H1 (cell line): ENCODE data around the gene VWF. TPM values are rescaled to one million over a fixed set of nuclear protein-coding genes. Genes with fewer than 3 reads are reported as not detected.

ENCODE experiments used
- CTCF ChIA-PET: fragments of 300-600 bp; sonication (Branson Sonifier 250); formaldehyde crosslinking; loops from one replicate; lab custom pipeline; 2021; ENCODE audit not compliant: partially characterized antibody; lab: Charles Lee
- POLR2A ChIA-PET: fragments of 300-600 bp; sonication (Branson Sonifier 250); formaldehyde crosslinking; loops from one replicate; lab custom pipeline; 2021; ENCODE audit warnings: inconsistent platforms; ENCODE audit not compliant: partially characterized antibody; lab: Charles Lee
- DNase-seq, 2 experiments: peaks; one replicate each; pipeline versions ENCODE4 v3.0.0 to v3.0.0-alpha.2; 2010 to 2022; ENCODE audit warnings: low spot score in 2 of 2, low read depth in 1 of 2, mixed read lengths in 1 of 2
- FAIRE-seq: peaks from 2 replicates; lab custom pipeline; 2011; peaks lifted over from hg19 to GRCh38; lab: Jason Lieb, UNC
- H2AFZ ChIP-seq: 2 replicates; pipeline ENCODE4 v1.8.1; 2012; ENCODE audit warnings: low read length, inconsistent platforms
- H2AK5ac ChIP-seq: 2 replicates; pipeline ENCODE4 v1.6.1; 2013; ENCODE audit warnings: low read depth, low read length
- H2BK120ac ChIP-seq: replicated peaks from 2 replicates; pipeline ENCODE3; 2013; ENCODE audit warnings: low read depth, low read length, inconsistent platforms
- H2BK12ac ChIP-seq: 2 replicates; pipeline ENCODE4 v1.6.1; 2013; ENCODE audit warnings: low read depth, low read length
- H2BK15ac ChIP-seq: 2 replicates; pipeline ENCODE4 v1.6.1; 2013; ENCODE audit warnings: low read length
- H2BK20ac ChIP-seq: 2 replicates; pipeline ENCODE4 v1.6.1; 2013; ENCODE audit warnings: low read length
- H2BK5ac ChIP-seq: 2 replicates; pipeline ENCODE4 v1.6.1; 2013; ENCODE audit warnings: low read depth, low read length
- H3K14ac ChIP-seq: 2 replicates; pipeline ENCODE4 v1.6.1; 2013; ENCODE audit warnings: inconsistent platforms; ENCODE audit not compliant: insufficient read length
- H3K18ac ChIP-seq: 2 replicates; pipeline ENCODE4 v1.6.1; 2013; ENCODE audit warnings: low read length; ENCODE audit errors: extremely low read depth
- H3K23ac ChIP-seq: 2 replicates; pipeline ENCODE4 v1.6.1; 2013; ENCODE audit warnings: inconsistent platforms; ENCODE audit not compliant: insufficient read length
- H3K23me2 ChIP-seq: 2 replicates; pipeline ENCODE4 v1.6.1; 2013; ENCODE audit warnings: low read depth, low read length
- H3K27ac ChIP-seq: 2 replicates; pipeline ENCODE4 v1.6.1; 2011; ENCODE audit warnings: low read depth, low read length, inconsistent platforms
- H3K27me3 ChIP-seq, 4 experiments: replicated peaks in 1 of 4; 1 replicate in 1 of 4; 2 replicates in 3 of 4; pipeline versions ENCODE4 v1.6.1 to v1.8.1; 2011 to 2013; ENCODE audit warnings: low read length in 3 of 4, mild to moderate bottlenecking in 3 of 4, inconsistent platforms in 2 of 4, mixed read lengths in 2 of 4, moderate library complexity in 1 of 4; ENCODE audit not compliant: control insufficient read depth in 3 of 4, insufficient read depth in 3 of 4; ENCODE audit errors: extremely low read depth in 1 of 4
- H3K36me3 ChIP-seq, 4 experiments: 2 replicates each; pipeline versions ENCODE4 v1.6.1 to v1.8.1; 2011 to 2013; ENCODE audit warnings: mild to moderate bottlenecking in 4 of 4, low read length in 3 of 4, moderate library complexity in 2 of 4, control low read depth in 1 of 4, inconsistent platforms in 1 of 4; ENCODE audit not compliant: insufficient read depth in 4 of 4, control insufficient read depth in 2 of 4
- H3K4ac ChIP-seq: replicated peaks from 2 replicates; pipeline ENCODE3; 2013; ENCODE audit warnings: low read length, low read depth, mixed read lengths, inconsistent platforms; ENCODE audit not compliant: insufficient read length
- H3K4me1 ChIP-seq, 4 experiments: replicated peaks in 1 of 4; 1 replicate in 1 of 4; 2 replicates in 3 of 4; pipeline versions ENCODE4 v1.6.1 to v1.8.1; 2011 to 2013; ENCODE audit warnings: low read length in 3 of 4, inconsistent platforms in 2 of 4, mixed read lengths in 1 of 4; ENCODE audit not compliant: insufficient read depth in 4 of 4, control insufficient read depth in 3 of 4
- H3K4me2 ChIP-seq, 2 experiments: 2 replicates each; pipeline versions ENCODE4 v1.6.1 to v1.8.1; 2011 to 2013; ENCODE audit warnings: low read depth in 2 of 2, low read length in 2 of 2, control low read depth in 1 of 2, inconsistent platforms in 1 of 2, mild to moderate bottlenecking in 1 of 2; ENCODE audit not compliant: insufficient read depth in 1 of 2
- H3K4me3 ChIP-seq, 4 experiments: fragments of 200-600, 300-600 bp in 1 of 4; sonication (generic), shearing (Covaris generic), sonication (Bioruptor Twin) in 1 of 4; 2 replicates each; pipeline versions ENCODE4 v1.5.1 to v1.8.1; 2011 to 2016; ENCODE audit warnings: low read length in 4 of 4, low read depth in 3 of 4, control low read depth in 2 of 4, inconsistent platforms in 2 of 4, mild to moderate bottlenecking in 2 of 4, mixed read lengths in 1 of 4, moderate library complexity in 1 of 4; ENCODE audit not compliant: insufficient read depth in 2 of 4; ENCODE audit errors: extremely low read depth in 1 of 4
- H3K56ac ChIP-seq: replicated peaks from 2 replicates; pipeline ENCODE3; 2013; ENCODE audit warnings: low read depth, mild to moderate bottlenecking, mixed read lengths, low read length, inconsistent platforms; ENCODE audit not compliant: insufficient read length
- H3K79me1 ChIP-seq: 2 replicates; pipeline ENCODE4 v1.6.1; 2013; ENCODE audit warnings: low read depth, low read length, control low read depth
- H3K79me2 ChIP-seq, 2 experiments: 2 replicates each; pipeline versions ENCODE4 v1.6.1 to v1.8.1; 2012 to 2013; ENCODE audit warnings: low read length in 2 of 2, mild to moderate bottlenecking in 2 of 2, inconsistent platforms in 1 of 2; ENCODE audit not compliant: insufficient read depth in 2 of 2, control insufficient read depth in 1 of 2
- H3K9ac ChIP-seq, 4 experiments: replicated peaks in 1 of 4; 1 replicate in 1 of 4; 2 replicates in 3 of 4; pipeline versions ENCODE4 v1.6.1 to v1.8.1; 2011 to 2013; ENCODE audit warnings: low read depth in 3 of 4, low read length in 3 of 4, control low read depth in 2 of 4, mild to moderate bottlenecking in 2 of 4, moderate library complexity in 2 of 4, inconsistent platforms in 1 of 4; ENCODE audit errors: extremely low read depth in 1 of 4
- H3K9me3 ChIP-seq, 2 experiments: 2 replicates each; pipeline versions ENCODE4 v1.6.1 to v1.8.1; 2012 to 2013; ENCODE audit warnings: mild to moderate bottlenecking in 2 of 2, moderate library complexity in 2 of 2, control low read depth in 1 of 2, inconsistent platforms in 1 of 2, low read depth in 1 of 2, low read length in 1 of 2, mixed read lengths in 1 of 2; ENCODE audit not compliant: insufficient read depth in 2 of 2
- H4K20me1 ChIP-seq, 2 experiments: replicated peaks in 1 of 2; 2 replicates each; pipeline versions ENCODE3 to v1.8.1; 2011 to 2013; ENCODE audit warnings: inconsistent platforms in 2 of 2, low read length in 2 of 2, mild to moderate bottlenecking in 1 of 2; ENCODE audit not compliant: insufficient read depth in 2 of 2, control insufficient read depth in 1 of 2
- H4K5ac ChIP-seq: 2 replicates; pipeline ENCODE4 v1.6.1; 2013; ENCODE audit warnings: low read length, low read depth, mixed read lengths, inconsistent platforms; ENCODE audit not compliant: insufficient read length
- H4K8ac ChIP-seq: 2 replicates; pipeline ENCODE4 v1.8.0; 2013; ENCODE audit warnings: mild to moderate bottlenecking, moderate library complexity, low read length, inconsistent platforms; ENCODE audit not compliant: insufficient read depth; ENCODE audit errors: extremely low read depth
- H4K91ac ChIP-seq: replicated peaks from 2 replicates; pipeline ENCODE3; 2013; ENCODE audit warnings: low read length, mixed read lengths, inconsistent platforms; ENCODE audit not compliant: insufficient read length
- ATF2 ChIP-seq: IDR thresholded peaks from 2 replicates; pipeline ENCODE4 v1.6.1; 2012; ENCODE audit warnings: low read length, inconsistent platforms
- CTBP2 ChIP-seq: IDR thresholded peaks from 2 replicates; pipeline ENCODE4 v1.7.0; 2011; ENCODE audit warnings: borderline replicate concordance, mild to moderate bottlenecking, moderate library complexity, mixed read lengths, low read length; ENCODE audit not compliant: insufficient read depth, insufficient read length
- E2F6 ChIP-seq: IDR thresholded peaks from 2 replicates; pipeline ENCODE4 v1.6.1; 2012; ENCODE audit warnings: inconsistent platforms
- EGR1 ChIP-seq: IDR thresholded peaks from 2 replicates; pipeline ENCODE4 v1.6.1; 2011; ENCODE audit warnings: low read depth, low read length, borderline replicate concordance
- GTF2F1 ChIP-seq: IDR thresholded peaks from 2 replicates; pipeline ENCODE4 v1.6.1; 2012; ENCODE audit warnings: low read depth, low read length, improper control_type of control experiment, borderline replicate concordance
- MAX ChIP-seq: IDR thresholded peaks from 2 replicates; pipeline ENCODE4 v1.6.1; 2012; ENCODE audit warnings: inconsistent platforms
- SIX5 ChIP-seq: IDR thresholded peaks from 2 replicates; pipeline ENCODE4 v1.6.1; 2011; ENCODE audit warnings: mild to moderate bottlenecking, low read depth, low read length
- SP2 ChIP-seq: IDR thresholded peaks from 2 replicates; pipeline ENCODE4 v1.6.1; 2012; ENCODE audit warnings: mild to moderate bottlenecking, low read length, inconsistent platforms
- WGBS, 2 experiments: shearing (Covaris generic) in 1 of 2; methylation state at CpG; one replicate each; pipeline versions ENCODE4 v1.1.6 to v1.1.7; 2013 to 2015; ENCODE audit warnings: low lambda C conversion rate in 2 of 2, mixed read lengths in 2 of 2, inconsistent platforms in 1 of 2, low coverage in 1 of 2, missing lambda C conversion rate in 1 of 2; ENCODE audit not compliant: insufficient replicate concordance in 2 of 2, insufficient coverage in 1 of 2, insufficient read length in 1 of 2; ENCODE audit errors: extremely low coverage in 1 of 2, missing lambda C conversion rate in 1 of 2; 5-methylcytosine and 5-hydroxymethylcytosine counted together
- polyA plus RNA-seq, 7 experiments: library from polyadenylated mRNA; depleted of rRNA in 3 of 7; stranded (reverse) in 5 of 7; unstranded in 2 of 7; fragments of >200 nt in 5 of 7; fragments of 200-250 nt in 2 of 7; gene quantifications; 1 replicate in 5 of 7; 2 replicates in 1 of 7; 4 replicates in 1 of 7; pipeline versions ENCODE4 v1.2.1 to v1.2.3, GENCODE V29; 2011 to 2013; ENCODE audit warnings: missing spikeins in 2 of 7, mixed read lengths in 2 of 7
- total RNA-seq: library from RNA; stranded (reverse); fragmentation: NEBNext Ultra II Directional; extraction: Animal tissue kit (Norgen Biotek cat#: 25700); gene quantifications from 2 replicates; pipeline ENCODE4 v1.2.1, GENCODE V29; 2021

VWF gene
- total and polyA plus RNA-seq, 2 of the 8 experiments (the other 6 are each of a cell fraction or from before 2014, with no cell fraction given), result 0.39 to 0.60 TPM

GRCh38 chr12:6088921-6089747, 35.3 kb downstream of the VWF start:
- Histone ChIP-seq H3K79me2 (no peaks in the 10 kb centered on the region), H4K8ac (no peak overlapping the region), H3K9me3 (peaks cover 0 to 2% of the 10 kb centered on the region in 2 experiments; a peak in 1 of 4 replicates), H2BK120ac (no peak overlapping the region), H3K4me2 (no peak overlapping the region), H3K9ac (no peak overlapping the region), H3K4ac (peak overlapping the region; percentile 2), H2BK5ac (no peak overlapping the region), H3K56ac (no peak overlapping the region), H3K14ac (no peak overlapping the region), H3K79me1 (no peaks in the 10 kb centered on the region; the same call in 1 of the 2 replicates), H4K5ac (no peak overlapping the region), H3K27me3 (peaks cover 0 to 3% (median 0%) of the 10 kb centered on the region in 4 experiments; a peak in 1 of 7 replicates), H3K4me3 (no peak overlapping the region), H3K4me1 (peaks cover 6 to 15% (median 11%) of the 10 kb centered on the region in 4 experiments), H3K23ac (no peak overlapping the region), H3K36me3 (no peaks in the 10 kb centered on the region), H3K23me2 (no peaks in the 10 kb centered on the region), H4K91ac (no peak overlapping the region), H2AFZ (peak overlapping the region; percentile 63), H2AK5ac (no peak overlapping the region), H2BK20ac (no peak overlapping the region), H3K18ac (no peak overlapping the region), H4K20me1 (no peaks in the 10 kb centered on the region), H3K27ac (no peak overlapping the region), H2BK12ac (peak overlapping the region; percentile 51), H2BK15ac (no peak overlapping the region)
- WGBS, 2 experiments, result 61% methylated on average over 15 of the region's 15 CpGs; no CpG with 5 or more reads in 1 of the 2 experiments
- ChIA-PET CTCF (interaction anchor here (0.6 to 1.7 kb wide), 7 partner anchors 18 to 463 kb away, joined by 3 to 5 read pairs (median 3); no protein-coding TSS in a partner anchor), POLR2A (interaction anchor here (1.0 kb wide), 1 partner anchor 126 kb away, joined by 3 read pairs; no protein-coding TSS in a partner anchor)
- FAIRE-seq, result peak; percentile 50
- DNase-seq, result no peak
- TF ChIP-seq SP2 (no peak), SIX5 (no peak), E2F6 (peak; percentile 93), ATF2 (no peak), EGR1 (no peak), MAX (peak; percentile 92), CTBP2 (no peak), GTF2F1 (no peak)
